ENCODE measurements around the gene RPUSD3. TPM values are rescaled to one million over a fixed set of nuclear protein-coding genes. Genes with fewer than 3 reads are reported as not detected.
A peak's percentile ranks its signal among the peaks of the same experiment; 100 is the strongest.

The RPUSD3 gene
- total and polyA plus RNA-seq, 9 of the 15 experiments (the other 6 are each of a cell fraction or from before 2014, with no cell fraction given) = 13.8 to 99.0 (median 59.3) TPM

GRCh38 chr3:9843715-9844438 is at the start of gene RPUSD3 (continued):
- no peak for TF ChIP-seq CEBPG (CRISPR knock-in tag; IDR thresholded peaks at IDR 0.05)
- TF ChIP-seq CEBPG (tag; conservative IDR thresholded peaks at IDR 0.05 in 1 of 2, IDR thresholded peaks at IDR 0.05 in 1 of 2) = no peak
- 0 out of 2 replicates have a peak, but pooled peaks have one; percentile 55 for TF ChIP-seq SP1 (CRISPR knock-in tag; IDR thresholded peaks at IDR 0.05)
- TF ChIP-seq HDGF (IDR thresholded peaks at IDR 0.05) = peak; percentile 85
- 0 out of 2 replicates have a peak, but pooled peaks have one; percentile 14 for TF ChIP-seq HDAC2 (IDR thresholded peaks at IDR 0.05)
- TF ChIP-seq, protein P1, sequence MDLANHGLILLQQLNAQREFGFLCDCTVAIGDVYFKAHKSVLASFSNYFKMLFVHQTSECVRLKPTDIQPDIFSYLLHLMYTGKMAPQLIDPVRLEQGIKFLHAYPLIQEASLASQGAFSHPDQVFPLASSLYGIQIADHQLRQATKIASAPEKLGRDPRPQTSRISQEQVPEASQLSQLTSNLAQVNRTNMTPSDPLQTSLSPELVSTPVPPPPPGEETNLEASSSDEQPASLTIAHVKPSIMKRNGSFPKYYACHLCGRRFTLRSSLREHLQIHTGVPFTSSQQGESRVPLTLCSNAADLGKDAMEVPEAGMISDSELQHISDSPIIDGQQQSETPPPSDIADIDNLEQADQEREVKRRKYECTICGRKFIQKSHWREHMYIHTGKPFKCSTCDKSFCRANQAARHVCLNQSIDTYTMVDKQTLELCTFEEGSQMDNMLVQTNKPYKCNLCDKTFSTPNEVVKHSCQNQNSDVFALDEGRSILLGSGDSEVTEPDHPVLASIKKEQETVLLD (IDR thresholded peaks at IDR 0.05) = peak; percentile 70; the same call in 1 of the 2 replicates
- peak; percentile 73; the same call in 1 of the 2 replicates for TF ChIP-seq MYC (IDR thresholded peaks at IDR 0.05; ENCODE audit: low read depth, low read length)
- peak; percentile 68; the same call in 1 of the 2 replicates for TF ChIP-seq MYC (CRISPR knock-in tag; IDR thresholded peaks at IDR 0.05; ENCODE audit: borderline replicate concordance, low read depth)
- TF ChIP-seq, protein P2, sequence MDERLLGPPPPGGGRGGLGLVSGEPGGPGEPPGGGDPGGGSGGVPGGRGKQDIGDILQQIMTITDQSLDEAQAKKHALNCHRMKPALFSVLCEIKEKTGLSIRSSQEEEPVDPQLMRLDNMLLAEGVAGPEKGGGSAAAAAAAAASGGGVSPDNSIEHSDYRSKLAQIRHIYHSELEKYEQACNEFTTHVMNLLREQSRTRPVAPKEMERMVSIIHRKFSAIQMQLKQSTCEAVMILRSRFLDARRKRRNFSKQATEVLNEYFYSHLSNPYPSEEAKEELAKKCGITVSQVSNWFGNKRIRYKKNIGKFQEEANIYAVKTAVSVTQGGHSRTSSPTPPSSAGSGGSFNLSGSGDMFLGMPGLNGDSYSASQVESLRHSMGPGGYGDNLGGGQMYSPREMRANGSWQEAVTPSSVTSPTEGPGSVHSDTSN (CRISPR knock-in tag; IDR thresholded peaks at IDR 0.05; ENCODE audit: low read depth) = peak; percentile 99
- TF ChIP-seq, protein P2 (tag; conservative IDR thresholded peaks at IDR 0.05; ENCODE audit: low read depth) = peak; percentile 99
- peak in 1 of 2 experiments; percentile 71 for TF ChIP-seq E2F6 (IDR thresholded peaks at IDR 0.05; ENCODE audit: borderline replicate concordance in 1 of 2, extremely low read depth in 1 of 2, insufficient read depth in 1 of 2, insufficient read length in 1 of 2, low read depth in 1 of 2, low read length in 1 of 2, poor library complexity in 1 of 2, severe bottlenecking in 1 of 2)
- TF ChIP-seq NR2C2 (CRISPR knock-in tag; IDR thresholded peaks at IDR 0.05) = no peak
- TF ChIP-seq NR2C2 (tag; IDR thresholded peaks at IDR 0.05) = peak; percentile 68; the same call in 1 of the 2 replicates
- peak; percentile 19 for TF ChIP-seq ZFP36 (IDR thresholded peaks at IDR 0.05; ENCODE audit: low read depth, low read length, partially characterized antibody)
- TF ChIP-seq RHOXF2B (CRISPR knock-in tag; conservative IDR thresholded peaks at IDR 0.05) = 0 out of 2 replicates have a peak, but pooled peaks have one; percentile 73
- peak; percentile 96 for TF ChIP-seq MAX (CRISPR knock-in tag; IDR thresholded peaks at IDR 0.05)
- TF ChIP-seq CXXC5 (CRISPR knock-in tag; IDR thresholded peaks at IDR 0.05) = peak; percentile 73
- TF ChIP-seq, protein P3, sequence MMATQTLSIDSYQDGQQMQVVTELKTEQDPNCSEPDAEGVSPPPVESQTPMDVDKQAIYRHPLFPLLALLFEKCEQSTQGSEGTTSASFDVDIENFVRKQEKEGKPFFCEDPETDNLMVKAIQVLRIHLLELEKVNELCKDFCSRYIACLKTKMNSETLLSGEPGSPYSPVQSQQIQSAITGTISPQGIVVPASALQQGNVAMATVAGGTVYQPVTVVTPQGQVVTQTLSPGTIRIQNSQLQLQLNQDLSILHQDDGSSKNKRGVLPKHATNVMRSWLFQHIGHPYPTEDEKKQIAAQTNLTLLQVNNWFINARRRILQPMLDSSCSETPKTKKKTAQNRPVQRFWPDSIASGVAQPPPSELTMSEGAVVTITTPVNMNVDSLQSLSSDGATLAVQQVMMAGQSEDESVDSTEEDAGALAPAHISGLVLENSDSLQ (IDR thresholded peaks at IDR 0.05) = peak; percentile 100
- 0 out of 2 replicates have a peak, but pooled peaks have one; percentile 26 for TF ChIP-seq HSF4 (CRISPR knock-in tag; IDR thresholded peaks at IDR 0.05; ENCODE audit: borderline replicate concordance)
- TF ChIP-seq ZNF316 (IDR thresholded peaks at IDR 0.05) = peak; percentile 75

Data from K562 (cell line).